Tibial nerve (tissue), 4 donors: ENCODE data around the gene DGCR2.

ENCODE experiments used
- CTCF ChIP-seq, 5 experiments: fragments of 200-600 bp in 3 of 5; fragments of 450-650 bp in 2 of 5; sonication (generic) in 3 of 5; IDR thresholded peaks; one replicate each; pipeline ENCODE4 v1.5.1; 2016 to 2019; ENCODE audit warnings: antibody characterized with exemption in 5 of 5, mild to moderate bottlenecking in 3 of 5, moderate library complexity in 2 of 5
- EP300 ChIP-seq, 2 donors: sonication (generic); formaldehyde crosslinking; IDR thresholded peaks; one replicate each; pipeline ENCODE4 v1.6.1; 2017; ENCODE audit warnings: antibody characterized with exemption in 2 of 2, mild to moderate bottlenecking in 1 of 2
- POLR2A ChIP-seq, 2 donors: fragments of 450-650 bp; IDR thresholded peaks; one replicate each; pipeline ENCODE4 v1.6.1; 2017; ENCODE audit warnings: antibody characterized with exemption in 2 of 2, mild to moderate bottlenecking in 2 of 2, moderate library complexity in 2 of 2

- TF ChIP-seq CTCF (IDR thresholded peaks at IDR 0.05) (no peak), POLR2A (IDR thresholded peaks at IDR 0.05) (no peak), EP300 (IDR thresholded peaks at IDR 0.05) (no peak)
Observed at GRCh38 chr22:19121631-19122142, 525 bp downstream of the DGCR2 start.
